Activated CD4-positive, alpha-beta T cell treated with anti-CD3 and anti-CD28 coated beads, Interleukin-2, amount 50 U/mL, for 48 hours (primary cell): Measurements from ENCODE around the gene RAB12.
A peak's percentile ranks its signal among the peaks of the same experiment; 100 is the strongest.
"Not testable (repeated sequence)": the region's sequence is repeated elsewhere in the genome, so short reads cannot be mapped to it uniquely, and the experiment has no call there.

ENCODE experiments used
- DNase-seq, 2 experiments: peaks; one replicate each; pipeline ENCODE4 v3.0.0-alpha.2; 2020

RAB12 gene

GRCh38 chr18:8608795-8609658, at the start of gene RAB12:
TSS of gene RAB12 (plus strand) at chr18:8609437. CDS start at chr18:8609440, 3 bp downstream.
- DNase-seq, result peak; percentile 86

DNA sequence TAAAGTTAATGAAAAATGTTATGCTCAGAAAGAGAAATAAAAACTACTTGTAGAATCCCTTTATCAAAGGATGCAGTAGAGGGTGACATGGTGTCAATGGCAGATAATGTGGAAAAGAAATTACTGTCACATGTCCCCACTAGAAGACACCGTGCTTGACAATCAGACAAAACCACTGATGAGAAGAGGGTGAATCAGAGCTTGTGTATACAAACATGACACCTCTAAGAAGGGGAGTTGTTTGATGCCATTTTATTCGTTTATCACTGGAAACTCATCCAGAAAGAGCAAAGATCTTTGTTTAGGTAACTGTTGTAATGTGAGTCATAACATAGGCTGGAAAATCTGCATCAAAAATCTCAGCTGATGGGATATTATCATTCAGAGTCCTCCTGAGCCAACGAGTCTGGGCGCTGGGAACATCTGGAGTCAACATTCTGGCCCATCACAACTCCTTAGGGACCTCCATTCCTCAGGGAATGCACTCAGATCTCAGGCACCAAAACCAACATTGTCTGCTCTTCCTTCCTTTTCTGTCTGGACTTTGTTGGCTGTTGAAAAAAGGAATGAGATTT, 49.5 kb upstream of the RAB12 start:
- DNase-seq, result no peak

DNA sequence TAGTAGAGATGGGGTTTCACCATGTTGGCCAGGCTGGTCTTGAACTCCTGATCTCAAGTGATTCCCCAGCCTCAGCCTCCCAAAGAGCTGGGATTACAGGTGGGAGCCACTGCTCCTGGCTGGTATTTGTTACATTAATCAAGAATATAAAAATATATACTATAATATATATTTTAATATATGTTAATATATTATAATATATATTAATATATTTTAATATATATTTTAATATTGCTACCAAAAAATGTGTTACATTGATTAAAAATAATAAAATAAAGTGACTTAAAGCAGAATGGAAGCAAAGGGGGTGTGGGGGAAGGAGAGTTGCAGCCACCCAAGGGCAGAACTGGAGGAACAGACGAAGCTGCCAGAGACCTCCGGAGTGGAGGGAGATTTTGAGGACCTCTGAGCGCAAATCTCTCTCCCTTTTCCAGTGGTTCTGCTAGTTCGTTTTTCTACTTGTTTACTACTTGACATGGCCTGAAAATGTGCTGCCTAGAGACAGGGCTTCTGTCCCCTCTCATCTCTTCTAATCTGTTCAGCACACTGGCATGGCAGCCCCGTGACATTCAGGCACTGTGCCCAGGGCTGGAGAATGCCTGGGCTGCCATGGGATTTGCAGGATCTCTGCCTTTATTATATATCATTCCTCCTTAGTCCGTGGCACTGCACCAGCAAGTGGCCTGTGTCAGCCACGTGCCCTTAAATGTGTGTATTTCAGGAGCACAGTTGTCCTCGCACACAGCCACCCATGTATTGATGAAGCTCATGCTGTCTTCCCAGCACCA, 47.9 kb upstream of the RAB12 start:
- DNase-seq, result no peak

- no peak for DNase-seq
Observed at GRCh38 chr18:8562070-8562469, 47.2 kb upstream of the RAB12 start.

DNA sequence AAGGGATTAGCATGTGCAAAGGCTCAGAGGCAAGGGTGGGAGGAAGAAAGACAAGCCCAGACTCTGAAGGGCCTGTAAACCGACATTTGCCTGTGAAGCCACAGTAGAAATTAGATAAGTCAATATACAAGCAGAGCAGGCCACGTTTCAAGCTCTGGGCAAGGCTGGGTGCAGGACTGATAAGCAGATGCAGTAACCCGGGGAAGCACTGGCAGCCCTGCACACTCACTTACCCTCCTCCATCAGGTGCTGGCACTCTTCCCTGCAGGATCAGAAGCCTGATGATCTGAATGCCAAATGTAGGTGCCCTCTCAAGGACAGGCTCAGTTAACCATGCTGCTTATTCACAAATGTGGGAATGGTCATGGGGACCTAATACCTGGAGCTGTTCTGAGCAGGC, 46.3 kb upstream of the RAB12 start:
- no peak for DNase-seq

GRCh38 chr18:8571399-8571798, 37.8 kb upstream of the RAB12 start:
- DNase-seq, result no peak

DNA sequence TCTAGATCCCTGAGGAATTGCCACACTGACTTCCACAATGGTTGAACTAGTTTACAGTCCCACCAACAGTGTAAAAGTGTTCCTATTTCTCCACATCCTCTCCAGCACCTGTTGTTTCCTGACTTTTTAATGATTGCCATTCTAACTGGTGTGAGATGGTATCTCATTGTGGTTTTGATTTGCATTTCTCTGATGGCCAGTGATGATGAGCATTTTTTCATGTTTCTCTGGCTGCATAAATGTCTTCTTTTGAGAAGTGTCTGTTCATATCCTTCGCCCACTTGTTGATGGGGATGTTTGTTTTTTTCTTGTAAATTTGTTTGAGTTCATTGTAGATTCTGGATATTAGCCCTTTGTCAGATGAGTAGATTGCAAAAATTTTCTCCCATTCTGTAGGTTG, 35.5 kb upstream of the RAB12 start:
- not testable (repeated sequence) for DNase-seq

DNA sequence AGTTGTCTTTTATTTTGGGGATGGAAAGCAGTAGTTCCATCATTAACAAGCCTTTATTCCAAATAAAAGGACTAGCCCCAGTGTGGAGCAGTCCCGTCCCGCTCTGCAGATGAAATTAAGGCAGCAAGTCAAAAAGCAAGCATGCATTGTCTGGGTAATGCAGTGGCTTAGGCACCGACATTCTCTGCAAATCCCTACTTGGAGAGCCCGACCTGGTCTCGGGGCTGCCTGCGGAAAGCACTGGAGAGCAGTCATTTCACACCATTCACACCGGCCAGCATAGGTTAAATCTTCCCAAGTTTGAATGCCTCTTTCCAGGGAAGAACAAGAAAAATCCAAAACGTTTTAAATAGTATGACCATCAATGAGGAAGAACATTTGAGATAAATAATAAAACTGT, 24.4 kb upstream of the RAB12 start:
- DNase-seq, result no peak

DNA sequence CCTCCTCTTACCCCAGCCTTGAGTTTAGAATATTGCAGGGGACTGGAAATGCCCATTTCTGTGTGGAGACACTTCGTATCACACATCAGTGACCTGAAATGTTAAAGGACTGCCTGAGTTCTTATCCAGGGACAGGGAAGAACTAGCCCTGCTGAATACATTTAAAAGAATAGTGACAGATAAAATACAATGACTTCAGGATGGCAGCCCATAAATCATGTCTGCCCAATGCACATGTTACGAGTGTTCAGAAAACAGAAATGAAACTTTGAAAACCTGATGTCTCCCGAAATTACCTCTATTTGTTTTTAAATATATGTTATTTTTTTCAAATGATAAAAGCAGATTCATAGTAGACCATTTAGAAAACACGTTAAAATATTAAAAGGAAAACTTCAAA, 22.3 kb upstream of the RAB12 start:
- no peak for DNase-seq

GRCh38 chr18:8595445-8595844, 13.8 kb upstream of the RAB12 start:
- DNase-seq, result no peak

- no peak for DNase-seq
Observed at GRCh38 chr18:8601277-8602032, 7.8 kb upstream of the RAB12 start.

DNA sequence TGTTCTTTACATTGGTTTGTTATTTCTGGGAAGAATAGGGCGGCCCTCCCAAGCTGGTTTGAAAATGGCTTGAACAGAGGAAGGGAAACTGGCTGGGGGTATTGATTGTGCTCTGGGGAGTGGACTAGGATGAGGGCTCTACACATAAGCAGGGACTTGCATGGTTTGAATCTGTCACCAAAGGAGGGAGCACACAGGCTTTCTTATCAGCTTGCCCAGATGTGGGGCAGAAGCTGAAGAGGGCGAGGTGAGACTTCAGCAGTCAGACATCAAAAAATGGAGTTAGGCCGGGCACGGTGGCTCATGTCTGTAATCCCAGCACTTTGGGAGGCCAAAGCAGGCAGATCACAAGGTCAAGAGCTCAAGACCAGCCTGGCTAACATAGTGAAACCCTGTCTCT, 7.2 kb upstream of the RAB12 start:
- DNase-seq, result no peak

DNA sequence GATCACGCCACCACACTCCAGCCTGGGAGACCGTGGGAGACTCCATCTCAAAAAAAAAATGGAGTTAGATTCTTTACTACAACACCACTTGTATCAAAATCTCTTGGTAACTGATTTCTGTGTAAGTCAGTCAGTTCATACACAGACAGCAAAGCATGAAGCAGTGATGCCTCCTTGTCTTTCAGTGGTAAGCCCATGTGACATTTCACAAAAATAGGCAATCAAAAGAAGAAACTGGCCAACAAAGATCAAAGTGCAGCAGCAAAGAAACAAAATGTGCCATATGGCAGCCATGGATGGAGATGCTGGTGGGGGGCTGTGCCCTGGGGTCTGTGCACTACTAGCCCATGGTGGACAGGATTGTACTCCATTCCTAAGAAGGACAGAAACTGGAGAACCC, 6.7 kb upstream of the RAB12 start:
- DNase-seq, result no peak

DNA sequence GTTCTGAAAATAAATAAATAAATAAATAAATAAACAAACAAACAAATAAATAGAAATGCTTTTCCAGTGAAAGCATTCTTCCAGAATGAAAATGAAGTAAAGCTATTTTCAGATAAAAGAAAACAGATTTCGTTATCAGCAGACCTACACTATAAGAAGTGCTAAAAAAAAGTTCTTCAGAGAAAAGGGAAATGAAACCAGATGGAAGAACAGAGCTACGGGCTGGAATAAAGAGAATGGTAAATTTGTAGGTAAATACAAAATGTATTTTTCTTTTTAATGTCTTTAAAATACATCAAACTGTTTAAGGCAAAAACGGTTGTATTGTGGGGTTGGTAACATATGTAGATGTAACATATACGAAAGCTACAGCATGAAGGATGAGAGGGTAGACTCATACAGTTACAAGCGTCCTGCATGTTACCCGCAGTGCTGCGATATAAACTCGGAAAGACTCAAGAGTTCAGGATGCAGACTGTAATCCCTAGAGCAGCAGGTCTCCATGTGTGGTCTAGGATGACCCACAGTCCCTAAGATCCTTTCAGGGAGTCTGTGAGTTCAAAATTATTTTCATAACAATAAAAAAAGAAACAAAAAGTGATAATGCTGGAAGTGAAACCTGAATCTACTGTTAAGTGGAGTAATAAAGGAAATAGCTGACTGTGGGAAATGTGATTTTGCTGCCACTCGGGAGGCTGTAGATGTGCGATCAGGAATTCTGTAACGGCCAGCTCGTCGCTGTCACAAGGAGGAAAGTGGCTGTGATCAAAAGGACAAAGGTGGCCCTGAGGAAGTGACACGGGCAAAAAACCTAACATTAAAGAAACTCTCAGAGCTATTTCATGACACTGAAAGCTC, 5.3 kb upstream of the RAB12 start:
- DNase-seq, result no peak

- no peak for DNase-seq
Observed at GRCh38 chr18:8605974-8606373, 3.3 kb upstream of the RAB12 start.

DNA sequence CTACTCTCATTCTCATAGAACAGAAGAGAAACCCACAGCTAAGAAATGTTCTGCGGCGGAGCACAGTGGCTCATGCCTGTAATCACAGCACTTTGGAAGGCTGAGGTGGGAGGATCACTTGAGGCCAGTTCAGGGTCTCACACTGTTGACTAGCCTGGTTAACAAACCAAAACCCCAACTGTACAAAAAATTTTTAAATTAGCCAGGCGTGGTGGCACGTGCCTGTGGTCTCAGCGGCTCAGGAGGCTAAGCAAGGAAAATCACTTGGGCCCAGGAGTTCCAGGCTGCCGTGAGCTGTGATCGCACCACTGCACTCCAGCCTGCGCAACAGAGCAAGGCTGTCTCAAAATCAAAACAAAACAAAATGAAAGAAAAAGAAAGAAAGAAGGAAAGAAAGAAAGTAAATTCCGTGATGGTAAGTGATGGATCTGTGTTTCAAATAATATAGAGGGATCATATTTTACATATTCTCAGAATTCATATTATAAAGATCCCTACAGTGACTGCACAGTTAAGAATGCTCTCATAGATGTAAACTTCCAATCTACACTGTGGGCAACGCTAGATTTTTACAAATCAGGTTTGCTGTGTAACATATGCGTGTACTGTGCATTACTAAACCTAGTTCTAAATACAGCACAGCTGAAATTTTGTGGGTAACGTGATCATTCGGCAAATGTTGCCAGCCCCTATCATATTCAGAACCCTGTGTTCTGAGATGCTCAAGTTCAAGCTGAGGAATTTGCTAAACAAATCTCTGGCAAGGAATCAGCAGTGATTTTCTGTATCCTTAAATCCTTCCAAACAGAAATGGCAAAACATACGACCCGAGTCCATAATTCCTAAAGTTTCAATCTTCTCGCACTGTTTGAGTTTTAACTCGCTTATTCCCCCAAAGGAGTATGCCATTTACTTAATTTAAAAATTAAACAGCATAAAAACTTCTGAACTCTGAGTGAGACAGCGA, 1.2 kb upstream of the RAB12 start:
- DNase-seq, result no peak

GRCh38 chr18:8609659-8610458, 622 bp downstream of the RAB12 start:
- peak; percentile 19 to 32 for DNase-seq

GRCh38 chr18:8610459-8610851, 1.2 kb downstream of the RAB12 start:
- peak in 1 of 2 experiments; percentile 13 for DNase-seq

DNA sequence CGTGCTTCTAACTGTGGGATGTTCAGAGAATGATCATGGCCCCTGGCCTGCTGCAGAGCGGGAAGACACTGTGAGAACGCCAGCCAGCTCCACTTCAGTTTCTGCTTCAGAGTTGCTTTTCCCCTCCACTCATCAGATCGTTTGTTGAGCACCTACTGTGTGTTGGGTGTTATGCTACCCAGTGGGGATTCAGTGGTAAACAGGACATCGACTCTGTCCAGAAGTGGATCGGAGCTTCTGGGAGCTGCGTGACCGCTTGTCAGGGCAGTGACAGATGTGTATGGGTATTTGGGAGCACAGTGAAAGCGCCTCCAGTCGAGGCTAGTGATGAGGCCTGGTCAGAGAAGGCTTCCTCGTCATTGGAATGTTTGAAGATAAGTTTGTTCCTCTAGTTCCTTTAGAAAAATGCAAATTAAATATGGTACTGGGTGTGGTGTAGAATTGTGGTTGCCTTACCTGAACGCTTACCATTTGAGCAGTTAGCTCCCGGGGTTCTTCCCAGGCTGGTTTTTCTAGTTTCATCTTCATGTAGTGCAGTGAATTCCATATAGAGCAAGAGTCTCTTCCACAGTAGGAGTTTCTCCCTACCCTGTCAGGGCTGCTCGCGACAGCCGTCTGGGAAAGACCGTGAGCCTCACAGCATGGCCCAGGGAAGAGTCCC, 2.8 kb downstream of the RAB12 start:
- DNase-seq, result no peak
